Panc1 (cell line): ENCODE results near the gene LMF1. TPM values are rescaled to one million over a fixed set of nuclear protein-coding genes. Genes with fewer than 3 reads are reported as not detected.
"Not testable (repeated sequence)": the region's sequence is repeated elsewhere in the genome, so short reads cannot be mapped to it uniquely, and the experiment has no call there.

Experiments used
- ATAC-seq: fragments of 200-7000 bp; cut with Tn5 transposase; 2 replicates; pipeline ENCODE4 v1.9.1; 2020; ENCODE audit warnings: mild to moderate bottlenecking, moderate library complexity
- BruUV-seq: library from RNA; stranded (reverse); fragments of 400-500 nt; replicated peaks from 2 replicates; lab custom pipeline; 2021; lab: Mats Ljungman, UMichigan
- CTCF ChIA-PET: fragments of 300-600 bp; sonication (Branson Sonifier 250); formaldehyde crosslinking; loops from one replicate; lab custom pipeline; 2022; ENCODE audit warnings: antibody characterized with exemption; lab: Charles Lee
- POLR2A ChIA-PET: fragments of 300-600 bp; sonication (Branson Sonifier 250); formaldehyde crosslinking; loops from one replicate; lab custom pipeline; 2022; ENCODE audit warnings: antibody characterized with exemption; lab: Charles Lee
- DNase-seq: peaks from one replicate; pipeline ENCODE4 v3.0.0-alpha.2; 2010; ENCODE audit warnings: low read depth, low spot score
- H3K27ac ChIP-seq: 2 replicates; pipeline ENCODE4 v1.5.1; 2011; ENCODE audit warnings: mild to moderate bottlenecking, low read length, inconsistent platforms
- H3K27me3 ChIP-seq: fragments of 200-500 bp; sonication (Bioruptor generic); 2 replicates; pipeline ENCODE4 v1.6.0; 2014; ENCODE audit warnings: low read length, inconsistent platforms; ENCODE audit not compliant: control insufficient read depth, insufficient read depth
- H3K36me3 ChIP-seq: fragments of 200-500 bp; sonication (Bioruptor generic); 2 replicates; pipeline ENCODE4 v1.5.1; 2014; ENCODE audit warnings: inconsistent platforms, mild to moderate bottlenecking, low read length, moderate library complexity; ENCODE audit not compliant: control insufficient read depth, insufficient read depth
- H3K4me1 ChIP-seq: 2 replicates; pipeline ENCODE4 v1.5.1; 2011; ENCODE audit warnings: inconsistent platforms, mild to moderate bottlenecking, low read length, moderate library complexity; ENCODE audit not compliant: control insufficient read depth, insufficient read depth
- H3K4me3 ChIP-seq, 2 experiments: 2 replicates each; pipeline ENCODE4 v1.5.1; 2011 to 2012; ENCODE audit warnings: low read depth in 2 of 2, low read length in 2 of 2, mild to moderate bottlenecking in 2 of 2, inconsistent platforms in 1 of 2, moderate library complexity in 1 of 2
- H3K9me3 ChIP-seq: fragments of 200-500 bp; sonication (Bioruptor generic); 2 replicates; pipeline ENCODE4 v1.5.1; 2014; ENCODE audit warnings: low read depth, mild to moderate bottlenecking, inconsistent platforms, low read length, moderate library complexity; ENCODE audit not compliant: control insufficient read depth, insufficient read depth
- POLR2AphosphoS5 ChIP-seq: IDR thresholded peaks from 2 replicates; pipeline ENCODE4 v1.6.1; 2012; ENCODE audit warnings: mild to moderate bottlenecking, low read depth, low read length, moderate library complexity
- SIN3A ChIP-seq: IDR thresholded peaks from 2 replicates; pipeline ENCODE4 v1.6.1; 2012; ENCODE audit warnings: low read depth, mild to moderate bottlenecking, low read length, moderate library complexity, borderline replicate concordance; ENCODE audit not compliant: insufficient read depth
- TCF7L2 ChIP-seq: IDR thresholded peaks from 2 replicates; pipeline ENCODE4 v1.6.1; 2011; ENCODE audit warnings: mild to moderate bottlenecking, low read depth, low read length, inconsistent platforms
- in situ Hi-C: cut with HindIII; loops from 2 replicates; pipeline ENCODE4 v1.10.0; 2016; ENCODE audit warnings: low sequenced_read_pairs, low pct_unique_long_range_greater_than_20kb
- intact Hi-C: fragments of 100-400 bp; cut with micrococcal nuclease; formaldehyde crosslinking; loops from one replicate; pipeline ENCODE4 v1.10.0; 2022; ENCODE audit not compliant: unreplicated experiment
- total RNA-seq: library from RNA; stranded (reverse); gene quantifications from one replicate; pipeline ENCODE4 v1.2.1, GENCODE V29; 2021; ENCODE audit not compliant: unreplicated experiment
- TF ChIP-seq, protein P1 (sequence below), 2 experiments: IDR thresholded peaks; 2 replicates each; pipeline ENCODE4 v1.6.1; 2011 to 2012; ENCODE audit warnings: low read depth in 2 of 2, control low read depth in 1 of 2, low read length in 1 of 2, mild to moderate bottlenecking in 1 of 2, moderate library complexity in 1 of 2; ENCODE audit not compliant: insufficient read depth in 1 of 2
- TF ChIP-seq, protein P2 (sequence below): fragments of 450-650 bp; IDR thresholded peaks from 2 replicates; pipeline ENCODE4 v1.5.1; 2017; ENCODE audit warnings: mild to moderate bottlenecking

Gene LMF1
- total RNA-seq, 1 experiment from 2014 or later: 24.3 TPM

DNA sequence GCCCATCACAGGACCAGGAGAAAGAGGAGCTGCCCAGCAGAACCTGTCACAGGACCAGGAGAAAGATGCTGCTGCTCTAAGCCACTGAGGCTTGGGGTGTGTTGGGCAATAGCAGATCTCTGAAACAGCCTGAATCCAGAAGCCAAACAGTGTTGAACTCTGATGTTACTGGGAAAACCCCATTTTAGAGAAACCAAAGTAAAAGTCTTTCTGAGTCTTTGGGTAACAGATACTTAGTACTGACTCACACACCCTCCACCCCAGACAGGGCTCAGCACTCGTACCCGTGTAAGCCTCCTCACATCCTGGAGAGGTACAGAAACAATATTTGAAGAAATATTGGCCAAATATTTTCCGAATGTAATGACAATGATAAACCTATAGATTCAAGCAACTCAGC, 87.4 kb downstream of the LMF1 start:
- ATAC-seq (no peak), DNase-seq (no peak)
- no peak for TF ChIP-seq POLR2AphosphoS5
- TF ChIP-seq, protein P1, sequence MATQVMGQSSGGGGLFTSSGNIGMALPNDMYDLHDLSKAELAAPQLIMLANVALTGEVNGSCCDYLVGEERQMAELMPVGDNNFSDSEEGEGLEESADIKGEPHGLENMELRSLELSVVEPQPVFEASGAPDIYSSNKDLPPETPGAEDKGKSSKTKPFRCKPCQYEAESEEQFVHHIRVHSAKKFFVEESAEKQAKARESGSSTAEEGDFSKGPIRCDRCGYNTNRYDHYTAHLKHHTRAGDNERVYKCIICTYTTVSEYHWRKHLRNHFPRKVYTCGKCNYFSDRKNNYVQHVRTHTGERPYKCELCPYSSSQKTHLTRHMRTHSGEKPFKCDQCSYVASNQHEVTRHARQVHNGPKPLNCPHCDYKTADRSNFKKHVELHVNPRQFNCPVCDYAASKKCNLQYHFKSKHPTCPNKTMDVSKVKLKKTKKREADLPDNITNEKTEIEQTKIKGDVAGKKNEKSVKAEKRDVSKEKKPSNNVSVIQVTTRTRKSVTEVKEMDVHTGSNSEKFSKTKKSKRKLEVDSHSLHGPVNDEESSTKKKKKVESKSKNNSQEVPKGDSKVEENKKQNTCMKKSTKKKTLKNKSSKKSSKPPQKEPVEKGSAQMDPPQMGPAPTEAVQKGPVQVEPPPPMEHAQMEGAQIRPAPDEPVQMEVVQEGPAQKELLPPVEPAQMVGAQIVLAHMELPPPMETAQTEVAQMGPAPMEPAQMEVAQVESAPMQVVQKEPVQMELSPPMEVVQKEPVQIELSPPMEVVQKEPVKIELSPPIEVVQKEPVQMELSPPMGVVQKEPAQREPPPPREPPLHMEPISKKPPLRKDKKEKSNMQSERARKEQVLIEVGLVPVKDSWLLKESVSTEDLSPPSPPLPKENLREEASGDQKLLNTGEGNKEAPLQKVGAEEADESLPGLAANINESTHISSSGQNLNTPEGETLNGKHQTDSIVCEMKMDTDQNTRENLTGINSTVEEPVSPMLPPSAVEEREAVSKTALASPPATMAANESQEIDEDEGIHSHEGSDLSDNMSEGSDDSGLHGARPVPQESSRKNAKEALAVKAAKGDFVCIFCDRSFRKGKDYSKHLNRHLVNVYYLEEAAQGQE (IDR thresholded peaks at IDR 0.05; ENCODE audit: insufficient read depth in 1 of 2, low read depth in 2 of 2, low read length in 1 of 2): no peak
- TF ChIP-seq, protein P2, sequence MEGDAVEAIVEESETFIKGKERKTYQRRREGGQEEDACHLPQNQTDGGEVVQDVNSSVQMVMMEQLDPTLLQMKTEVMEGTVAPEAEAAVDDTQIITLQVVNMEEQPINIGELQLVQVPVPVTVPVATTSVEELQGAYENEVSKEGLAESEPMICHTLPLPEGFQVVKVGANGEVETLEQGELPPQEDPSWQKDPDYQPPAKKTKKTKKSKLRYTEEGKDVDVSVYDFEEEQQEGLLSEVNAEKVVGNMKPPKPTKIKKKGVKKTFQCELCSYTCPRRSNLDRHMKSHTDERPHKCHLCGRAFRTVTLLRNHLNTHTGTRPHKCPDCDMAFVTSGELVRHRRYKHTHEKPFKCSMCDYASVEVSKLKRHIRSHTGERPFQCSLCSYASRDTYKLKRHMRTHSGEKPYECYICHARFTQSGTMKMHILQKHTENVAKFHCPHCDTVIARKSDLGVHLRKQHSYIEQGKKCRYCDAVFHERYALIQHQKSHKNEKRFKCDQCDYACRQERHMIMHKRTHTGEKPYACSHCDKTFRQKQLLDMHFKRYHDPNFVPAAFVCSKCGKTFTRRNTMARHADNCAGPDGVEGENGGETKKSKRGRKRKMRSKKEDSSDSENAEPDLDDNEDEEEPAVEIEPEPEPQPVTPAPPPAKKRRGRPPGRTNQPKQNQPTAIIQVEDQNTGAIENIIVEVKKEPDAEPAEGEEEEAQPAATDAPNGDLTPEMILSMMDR: no peak
- TF ChIP-seq TCF7L2: no peak
- no peak for TF ChIP-seq SIN3A
- H3K4me1 ChIP-seq: no peaks in the 10 kb centered on the region
- intact Hi-C loops (no loop called here), in situ Hi-C loops (no loop called here)
- CTCF ChIA-PET: no interaction called here
- H3K27me3 ChIP-seq: no peaks in the 10 kb centered on the region
- no peak overlapping the region for H3K4me3 ChIP-seq
- no peaks in the 10 kb centered on the region for H3K36me3 ChIP-seq
- POLR2A ChIA-PET: interaction anchor here (0.6 kb wide), 1 partner anchor 15 kb away, joined by 3 read pairs; no protein-coding TSS in a partner anchor
- no peak overlapping the region for H3K27ac ChIP-seq
- no TSS peak for BruUV-seq
- H3K9me3 ChIP-seq: peaks cover 5% of the 10 kb centered on the region; the same call in 1 of the 2 replicates

DNA sequence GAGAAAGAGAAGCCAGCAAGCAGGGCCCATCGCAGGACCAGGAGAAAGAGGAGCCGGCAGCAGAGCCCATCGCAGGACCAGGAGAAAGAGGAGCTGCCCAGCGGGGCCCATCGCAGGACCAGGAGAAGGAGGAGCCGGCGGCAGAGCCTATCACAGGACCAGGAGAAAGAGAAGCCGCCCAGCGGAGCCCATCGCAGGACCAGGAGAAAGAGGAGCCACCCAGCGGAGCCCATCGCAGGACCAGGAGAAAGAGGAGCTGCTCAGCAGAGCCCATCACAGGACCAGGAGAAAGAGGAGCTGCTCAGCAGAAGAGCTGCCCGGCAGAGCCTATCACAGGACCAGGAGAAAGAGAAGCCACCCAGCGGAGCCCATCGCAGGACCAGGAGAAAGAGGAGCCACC, 88.1 kb downstream of the LMF1 start:
- intact Hi-C loops, H3K9me3 ChIP-seq, H3K27ac ChIP-seq, ATAC-seq, H3K4me3 ChIP-seq, H3K36me3 ChIP-seq, BruUV-seq, in situ Hi-C loops, H3K4me1 ChIP-seq, DNase-seq, H3K27me3 ChIP-seq: not testable (repeated sequence)
- ChIA-PET POLR2A (interaction anchor here (0.6 kb wide), 1 partner anchor 16 kb away, joined by 3 read pairs; no protein-coding TSS in a partner anchor), CTCF (interaction anchor here (0.7 kb wide), 1 partner anchor 8 kb away, joined by 3 read pairs; no protein-coding TSS in a partner anchor)

DNA sequence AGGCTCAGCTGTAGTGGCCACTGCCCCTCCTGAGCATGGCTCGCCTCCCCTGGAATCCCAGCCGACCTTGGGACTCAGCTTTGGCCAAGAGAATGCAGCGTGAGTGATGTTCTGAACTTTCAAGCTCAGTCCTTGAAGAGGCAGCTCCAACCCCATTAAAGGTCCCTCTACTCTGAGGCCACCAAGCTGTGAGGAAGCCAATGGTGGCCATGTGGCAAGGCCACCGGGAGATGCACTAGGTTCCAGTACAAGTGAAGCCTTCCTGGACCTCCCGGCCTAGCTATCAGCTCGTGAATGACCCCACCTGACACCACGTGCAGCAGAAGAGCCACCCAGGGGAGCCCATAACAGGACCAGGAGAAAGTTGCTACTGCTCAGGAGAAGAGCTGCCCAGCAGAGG, 88.5 kb downstream of the LMF1 start:
- POLR2A ChIA-PET: no interaction called here
- no TSS peak for BruUV-seq
- in situ Hi-C loops: no loop called here

More for the DNA sequence above, 88.5 kb downstream of the LMF1 start:
- TF ChIP-seq SIN3A: no peak
- TF ChIP-seq, protein P1 (IDR thresholded peaks at IDR 0.05; ENCODE audit: insufficient read depth in 1 of 2, low read depth in 2 of 2, low read length in 1 of 2): no peak
- TF ChIP-seq, protein P2: no peak
- TF ChIP-seq TCF7L2: no peak
- H3K4me3 ChIP-seq: no peak overlapping the region
- H3K4me1 ChIP-seq: no peaks in the 10 kb centered on the region
- ATAC-seq: no peak
- no peak for DNase-seq
- H3K27me3 ChIP-seq: no peaks in the 10 kb centered on the region
- H3K9me3 ChIP-seq: peaks cover 5% of the 10 kb centered on the region; the same call in 1 of the 2 replicates
- no peak overlapping the region for H3K27ac ChIP-seq
- H3K36me3 ChIP-seq: no peaks in the 10 kb centered on the region
- CTCF ChIA-PET: interaction anchor here (0.7 kb wide), 1 partner anchor 9 kb away, joined by 3 read pairs; no protein-coding TSS in a partner anchor
- intact Hi-C loops: no loop called here
